Stimulated activated CD8-positive, alpha-beta memory T cell treated with anti-CD3 and anti-CD28 coated beads, Interleukin-4, amount 100 ng/mL, for 4 hours (primary cell): Measurements from ENCODE around the gene OGFR.
"Not testable (repeated sequence)": the region's sequence is repeated elsewhere in the genome, so short reads cannot be mapped to it uniquely, and the experiment has no call there.

Experiments
- DNase-seq, 2 donors: peaks; one replicate each; pipeline ENCODE4 v3.0.0-alpha.2; 2020; ENCODE audit warnings: low read depth in 2 of 2, low spot score in 1 of 2

The OGFR gene

DNA sequence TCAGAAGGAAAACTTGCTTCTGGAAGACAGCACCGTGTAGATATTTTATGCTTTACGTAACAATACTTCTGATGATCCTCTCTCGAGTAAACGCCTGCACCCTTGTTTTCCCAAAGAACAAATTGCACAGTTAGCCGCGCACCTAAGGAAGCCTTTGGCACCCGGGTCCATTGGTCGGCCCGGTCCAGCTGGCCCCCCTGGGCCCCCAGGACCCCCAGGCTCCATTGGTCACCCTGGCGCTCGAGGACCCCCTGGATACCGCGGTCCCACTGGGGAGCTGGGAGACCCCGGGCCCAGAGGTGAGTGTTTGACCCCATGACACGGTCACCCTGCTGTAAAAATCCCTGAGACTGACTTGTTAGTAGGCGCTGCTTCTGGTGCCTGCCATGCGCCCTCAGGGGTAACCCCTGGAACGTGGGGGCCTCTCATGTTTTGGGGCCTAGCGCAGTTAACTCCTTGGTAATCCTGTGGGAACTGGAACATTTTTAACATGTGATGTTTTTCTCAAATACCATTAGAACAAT, 32.4 kb downstream of the OGFR start:
- no peak for DNase-seq

DNA sequence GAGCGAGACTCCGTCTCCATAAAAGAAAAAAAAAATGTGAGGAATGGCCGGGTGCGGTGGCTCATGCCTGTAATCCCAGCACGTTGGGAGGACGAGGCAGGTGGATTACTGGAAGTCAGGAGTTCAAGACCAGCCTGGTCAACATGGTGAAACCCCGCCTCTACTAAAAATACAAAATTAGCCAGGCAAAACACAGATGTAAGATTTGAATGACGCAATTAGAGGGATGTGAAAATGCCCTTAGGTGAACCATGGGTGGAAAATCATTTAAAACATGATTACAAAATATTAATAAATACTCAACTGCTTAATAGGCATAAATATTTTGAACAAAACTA, 33.1 kb downstream of the OGFR start:
- no peak for DNase-seq

GRCh38 chr20:62838128-62838891, 33.7 kb downstream of the OGFR start:
- DNase-seq = no peak

- DNase-seq = no peak
Measured at GRCh38 chr20:62839261-62839660, 34.6 kb downstream of the OGFR start.

DNA sequence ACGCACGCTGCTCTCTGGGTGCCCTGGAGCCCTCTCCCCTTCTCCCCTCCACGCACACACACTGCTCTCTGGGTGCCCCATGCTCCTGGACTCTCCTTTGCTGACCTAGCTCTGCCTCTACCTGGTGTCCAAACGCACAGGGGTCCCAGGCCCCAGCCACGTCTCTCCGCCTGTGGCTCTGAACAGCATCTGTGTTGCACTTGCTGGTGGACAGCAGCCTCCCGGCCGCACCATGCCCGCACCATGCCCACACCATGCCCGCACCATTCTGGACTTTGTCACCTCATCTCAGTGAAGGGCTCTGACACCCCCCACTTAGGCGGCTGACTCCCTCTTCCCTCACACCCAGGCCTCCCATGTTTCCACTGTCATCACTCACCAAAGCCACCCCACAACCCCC, 35.2 kb downstream of the OGFR start:
- no peak for DNase-seq

DNA sequence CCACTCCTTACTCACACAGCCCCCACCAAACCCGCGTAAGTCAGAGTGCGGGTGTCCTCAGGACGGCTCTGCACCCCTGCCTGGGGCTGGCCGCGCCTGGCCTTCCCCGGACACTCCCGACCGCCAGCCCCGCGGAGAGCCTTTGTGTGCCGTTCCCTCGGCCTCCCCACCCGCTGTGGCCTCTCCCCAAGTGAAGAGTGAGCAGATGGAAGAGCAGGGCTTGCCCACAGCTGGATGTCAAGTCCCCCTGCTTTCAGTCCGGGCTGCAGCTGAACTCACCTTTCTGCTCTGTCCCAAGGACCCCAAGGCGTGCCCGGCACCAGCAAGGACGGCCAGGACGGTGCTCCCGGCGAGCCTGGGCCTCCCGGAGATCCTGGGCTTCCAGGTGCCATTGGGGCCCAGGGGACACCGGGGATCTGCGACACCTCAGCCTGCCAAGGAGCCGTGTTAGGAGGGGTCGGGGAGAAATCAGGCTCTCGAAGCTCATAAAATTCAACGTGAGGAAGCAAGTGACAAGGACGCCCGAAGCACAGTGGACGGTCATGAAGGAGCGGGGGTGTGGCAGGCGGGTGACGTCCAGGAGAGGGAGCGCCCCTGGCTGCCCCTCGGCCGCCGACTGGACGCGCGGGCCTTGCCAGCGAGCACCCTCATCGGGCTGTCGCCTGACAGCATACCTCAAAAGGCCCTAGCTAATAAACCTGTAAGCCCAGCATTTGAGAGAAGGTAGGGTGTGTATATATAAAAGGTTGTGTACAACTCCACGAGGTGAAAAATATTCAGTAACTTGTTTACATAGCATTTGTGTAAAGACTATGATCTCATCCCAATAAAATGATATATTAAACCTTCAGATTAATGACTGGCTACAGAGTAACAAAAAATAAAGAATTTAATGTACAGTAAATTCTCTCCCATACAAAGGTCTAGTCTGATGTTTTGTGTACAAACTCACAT, 35.9 kb downstream of the OGFR start:
- no peak for DNase-seq

- DNase-seq = no peak
Measured at GRCh38 chr20:62841705-62842212, 37.1 kb downstream of the OGFR start.

DNA sequence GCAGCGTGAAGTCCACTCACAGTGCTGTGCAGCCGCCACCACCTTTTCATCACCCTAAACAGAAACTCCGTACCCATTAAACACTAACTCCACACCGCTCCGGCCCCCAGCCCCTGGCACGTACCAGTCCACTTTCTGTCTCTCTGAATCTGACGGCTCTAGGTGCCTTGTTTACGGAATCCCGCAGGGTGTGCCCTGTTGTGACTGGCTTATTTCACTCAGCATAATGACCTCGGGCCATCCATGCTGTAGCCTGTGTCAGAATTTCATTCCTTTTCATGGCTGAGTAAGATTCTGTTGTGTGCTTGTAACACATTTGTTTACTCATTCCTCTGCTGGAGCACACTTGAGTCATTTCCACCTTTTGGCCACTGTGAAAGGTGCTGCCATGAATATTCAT, 39.0 kb downstream of the OGFR start:
- DNase-seq = no peak

GRCh38 chr20:62844182-62844581, 39.5 kb downstream of the OGFR start:
- DNase-seq = no peak

DNA sequence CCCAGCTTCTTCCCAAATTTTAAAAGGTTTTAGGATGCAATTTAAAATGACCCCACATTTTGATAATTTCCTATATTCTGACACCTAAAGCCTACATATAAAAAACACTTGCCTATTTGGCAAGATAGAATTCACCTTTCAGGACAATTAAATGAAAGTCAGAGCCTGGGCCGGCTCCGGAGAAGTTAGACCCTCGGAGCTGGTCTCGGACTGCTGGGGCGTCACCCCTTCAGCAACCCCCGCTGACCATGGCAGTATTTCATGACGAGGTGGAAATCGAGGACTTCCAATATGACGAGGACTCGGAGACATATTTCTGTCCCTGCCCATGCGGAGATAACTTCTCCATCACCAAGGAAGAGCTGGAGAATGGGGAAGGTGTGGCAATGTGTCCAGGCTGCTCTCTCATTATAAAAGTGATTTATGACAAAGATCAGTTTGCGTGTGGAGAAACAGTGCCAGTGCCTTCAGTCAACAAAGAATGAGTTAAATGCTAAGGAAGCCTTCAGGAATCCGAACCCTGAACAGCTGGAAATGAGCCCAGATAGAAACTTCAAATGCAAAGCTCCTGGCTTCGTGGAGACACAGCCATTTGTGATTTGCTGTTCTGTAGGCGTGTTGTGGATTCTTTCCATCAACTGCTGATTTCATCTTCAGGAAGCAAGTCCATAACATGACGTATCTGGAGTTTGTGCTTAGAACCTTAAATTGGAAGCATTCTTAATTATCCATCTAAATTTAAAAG, 41.0 kb downstream of the OGFR start:
- no peak for DNase-seq

- DNase-seq = no peak
Measured at GRCh38 chr20:62846166-62846890, 41.7 kb downstream of the OGFR start.

DNA sequence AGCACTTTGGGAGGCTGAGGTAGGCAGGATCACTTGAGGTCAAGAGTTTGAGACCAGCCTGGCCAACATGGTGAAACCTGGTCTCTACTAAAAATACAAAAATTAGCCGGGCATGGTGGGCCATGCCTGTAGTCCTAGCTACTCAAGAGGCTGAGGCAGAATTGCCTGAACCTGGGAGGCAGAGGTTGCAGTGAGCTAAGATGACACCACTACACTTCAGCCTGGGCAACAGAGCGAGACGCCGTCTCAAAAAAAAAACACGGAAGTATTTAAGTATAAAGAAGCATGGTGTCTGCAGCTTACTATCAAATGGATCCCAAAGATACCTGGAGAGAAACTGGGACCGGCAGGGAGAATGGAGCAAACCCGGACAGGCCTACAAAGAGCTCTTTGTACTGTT, 44.3 kb downstream of the OGFR start:
- not testable (repeated sequence) for DNase-seq

- DNase-seq = no peak
Measured at GRCh38 chr20:62849431-62849830, 44.8 kb downstream of the OGFR start.

DNA sequence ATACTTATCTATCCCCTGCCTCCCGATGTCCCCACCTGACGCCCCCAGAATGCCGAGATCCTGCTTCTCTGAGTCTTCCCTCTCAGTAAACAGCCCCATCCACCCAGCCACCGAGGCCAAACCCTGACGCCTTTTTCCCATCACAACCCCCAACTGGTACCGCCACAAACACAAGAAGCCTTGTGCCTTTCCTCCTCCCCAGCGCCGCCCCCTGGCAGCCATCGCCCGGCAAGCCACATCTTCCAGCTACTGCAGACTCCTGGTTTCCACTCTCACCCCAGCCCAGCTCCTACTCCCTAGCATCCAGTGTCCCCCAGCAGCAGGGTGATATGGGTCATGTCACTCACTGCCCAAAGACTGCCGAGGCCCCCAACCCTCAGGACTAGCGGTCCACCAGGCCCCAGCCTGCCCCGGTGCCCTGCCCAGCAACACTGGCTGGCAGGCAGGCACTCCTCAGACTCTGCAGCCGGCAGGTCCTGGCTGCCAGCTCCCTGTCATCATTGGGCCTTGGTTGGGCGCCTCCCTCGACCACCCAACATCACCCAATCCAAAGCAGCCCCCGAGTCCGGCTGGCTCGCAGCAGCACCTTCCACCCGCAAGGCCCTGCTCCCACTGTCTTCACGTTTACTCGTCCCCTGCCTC, 45.8 kb downstream of the OGFR start:
- no peak for DNase-seq

GRCh38 chr20:62852196-62852595, 47.6 kb downstream of the OGFR start:
- DNase-seq = no peak

DNA sequence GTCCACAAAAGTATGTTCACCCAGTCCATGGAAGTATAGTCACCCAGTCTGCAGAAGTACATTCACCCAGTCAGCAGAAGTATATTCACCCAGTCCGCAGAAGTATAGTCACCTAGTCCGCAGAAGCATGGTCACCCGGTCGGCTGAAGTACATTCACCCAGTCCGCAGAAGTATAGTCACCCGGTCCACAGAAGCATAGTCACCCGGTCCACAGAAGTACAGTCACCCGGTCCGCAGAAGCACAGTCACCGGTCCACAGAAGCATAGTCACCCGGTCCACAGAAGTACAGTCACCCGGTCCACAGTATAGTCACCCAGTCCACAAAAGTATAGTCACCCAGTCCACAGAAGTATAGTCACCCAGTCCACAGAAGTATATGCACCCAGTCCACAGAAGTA, 48.2 kb downstream of the OGFR start:
- DNase-seq = no peak

- DNase-seq = not testable (repeated sequence)
Measured at GRCh38 chr20:62853304-62853703, 48.7 kb downstream of the OGFR start.

DNA sequence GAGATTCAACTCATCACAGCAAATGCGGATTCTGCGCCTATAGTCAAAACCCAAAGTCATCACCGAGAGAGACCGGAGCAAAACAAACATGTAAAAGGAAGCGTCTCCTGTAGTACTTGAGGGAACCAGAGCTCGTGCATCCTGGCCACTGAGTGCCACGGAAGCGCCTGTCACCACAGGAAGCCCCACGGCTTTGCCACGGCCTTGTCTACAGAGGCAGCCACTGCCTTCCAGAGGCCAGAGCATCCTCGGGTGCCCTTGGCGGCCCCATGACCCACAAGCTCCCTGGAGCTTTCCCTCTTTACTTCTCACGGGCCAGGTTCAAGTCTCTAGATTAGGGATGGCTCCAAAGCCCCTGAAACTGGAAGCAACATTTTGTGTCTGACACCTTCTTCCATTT, 49.5 kb downstream of the OGFR start:
- DNase-seq = no peak

DNA sequence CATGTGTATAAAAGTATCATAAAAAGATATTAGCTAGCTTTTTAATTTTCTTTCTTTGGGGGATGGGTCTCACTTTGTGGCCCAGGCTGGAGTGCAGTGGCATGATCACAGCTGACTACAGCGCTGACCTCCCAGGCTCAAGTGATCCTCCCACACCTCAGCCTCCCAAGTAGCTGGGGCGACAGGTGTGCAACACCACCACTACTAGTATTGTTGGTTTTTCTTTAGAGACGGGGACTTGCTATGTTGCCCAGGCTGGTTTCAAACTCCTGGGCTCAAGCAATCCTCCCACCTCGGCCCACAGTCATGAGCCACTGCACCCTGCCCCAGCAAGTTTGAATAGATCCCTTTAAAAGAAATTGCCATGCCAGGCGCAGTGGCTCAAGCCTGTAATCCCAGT, 50.5 kb downstream of the OGFR start:
- no peak for DNase-seq
